ENCODE results near the gene TMEM255B. TPM values are rescaled to one million over a fixed set of nuclear protein-coding genes. Genes with fewer than 3 reads are reported as not detected.

TMEM255B gene
- total RNA-seq, 1 donor from 2014 or later, result 20.6 TPM

GRCh38 chr13:113834496-113835200 lies 75.6 kb downstream of the TMEM255B start:
- no peak for DNase-seq (ENCODE audit: low spot score)

DNA sequence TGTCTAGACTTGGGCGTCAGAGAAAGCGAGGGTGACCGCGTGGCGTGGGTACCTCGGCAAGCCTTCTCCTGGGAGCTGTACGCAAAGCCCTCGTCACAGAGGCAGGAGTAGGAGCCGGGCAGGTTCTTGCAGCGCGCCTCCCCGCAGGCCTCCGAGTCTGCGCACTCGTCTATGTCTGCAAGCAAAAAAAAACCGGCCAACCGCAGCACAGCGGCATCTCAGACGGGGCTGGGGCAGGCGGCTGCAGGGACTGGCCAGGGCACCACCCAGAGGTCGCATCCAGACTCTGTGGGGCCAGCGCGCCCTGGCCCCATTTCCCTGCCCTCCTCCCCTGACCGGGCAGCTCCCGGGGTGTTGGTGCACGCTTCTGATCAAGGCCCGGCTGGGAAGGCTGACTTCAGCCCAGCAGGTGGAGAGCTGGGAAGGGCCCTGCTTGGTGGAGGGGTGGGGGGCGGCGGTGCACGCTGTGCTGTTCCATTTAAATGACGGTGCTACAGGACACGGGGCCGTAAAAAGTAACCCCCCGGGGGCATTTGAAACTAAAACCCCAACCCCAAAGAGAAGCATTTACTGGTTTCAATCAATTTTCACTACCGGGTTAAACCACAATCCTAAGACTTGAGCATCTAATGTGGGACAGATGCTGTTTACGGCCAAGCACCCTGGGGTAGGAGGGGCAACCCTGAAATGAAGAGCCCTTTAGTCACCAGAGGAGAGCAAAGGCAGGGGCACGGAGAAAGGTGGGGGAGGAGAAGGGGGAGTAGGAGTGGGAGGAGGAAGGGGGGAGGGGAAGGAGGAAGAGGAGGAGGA lies 76.6 kb downstream of the TMEM255B start:
- DNase-seq (ENCODE audit: low spot score), result no peak

- peak; percentile 87 for DNase-seq (ENCODE audit: low spot score)
Measured at GRCh38 chr13:113836768-113837559, 77.9 kb downstream of the TMEM255B start.

GRCh38 chr13:113837560-113838355 lies 78.7 kb downstream of the TMEM255B start:
- DNase-seq (ENCODE audit: low spot score), result peak; percentile 95

- DNase-seq (ENCODE audit: low spot score), result no peak
Measured at GRCh38 chr13:113838711-113839201, 79.7 kb downstream of the TMEM255B start.

GRCh38 chr13:113839536-113840204 lies 80.6 kb downstream of the TMEM255B start:
- no peak for DNase-seq (ENCODE audit: low spot score)

DNA sequence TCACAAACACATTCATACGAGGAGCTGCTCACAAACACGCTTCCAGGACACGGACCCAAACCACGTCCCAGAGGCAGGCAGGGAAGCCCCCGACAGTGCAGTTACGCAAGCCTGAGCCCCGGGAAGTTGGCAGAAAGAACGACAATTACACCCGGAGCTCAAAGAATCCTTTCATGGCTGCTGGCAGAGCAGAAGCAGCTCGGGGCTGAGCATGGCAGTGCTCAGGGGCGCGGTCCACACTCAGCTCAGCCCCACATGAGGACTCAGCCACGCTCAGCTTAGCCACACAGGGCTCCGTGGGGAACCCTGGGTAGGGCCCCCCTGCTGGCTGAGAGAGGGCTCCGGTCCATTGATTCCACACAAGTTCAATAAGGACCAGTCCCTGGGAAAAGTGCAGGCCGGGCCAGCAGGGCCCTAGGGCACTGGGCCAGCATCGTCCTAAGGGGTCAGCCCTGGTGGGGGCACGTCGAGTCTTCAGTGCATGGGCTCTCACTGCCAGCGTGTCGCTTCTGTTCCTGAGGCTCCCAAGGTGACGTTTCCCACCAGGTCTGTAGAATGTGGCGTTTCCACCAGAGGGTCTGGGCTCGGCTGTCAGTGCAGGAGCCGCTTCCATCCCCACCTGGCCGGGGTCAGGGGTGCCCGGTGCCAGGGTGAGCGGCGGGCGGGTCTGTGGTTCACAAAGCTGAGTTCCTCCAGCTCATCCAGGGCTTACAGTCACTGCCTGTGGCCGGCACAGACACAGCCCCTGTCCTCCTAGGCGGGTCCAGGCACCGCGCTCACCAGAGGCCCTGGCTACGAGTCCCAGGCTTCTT lies 81.7 kb downstream of the TMEM255B start:
- DNase-seq (ENCODE audit: low spot score), result no peak

- DNase-seq (ENCODE audit: low spot score), result no peak
Measured at GRCh38 chr13:113841353-113841650, 82.3 kb downstream of the TMEM255B start.

GRCh38 chr13:113842336-113843062 lies 83.5 kb downstream of the TMEM255B start:
- DNase-seq (ENCODE audit: low spot score), result no peak

DNA sequence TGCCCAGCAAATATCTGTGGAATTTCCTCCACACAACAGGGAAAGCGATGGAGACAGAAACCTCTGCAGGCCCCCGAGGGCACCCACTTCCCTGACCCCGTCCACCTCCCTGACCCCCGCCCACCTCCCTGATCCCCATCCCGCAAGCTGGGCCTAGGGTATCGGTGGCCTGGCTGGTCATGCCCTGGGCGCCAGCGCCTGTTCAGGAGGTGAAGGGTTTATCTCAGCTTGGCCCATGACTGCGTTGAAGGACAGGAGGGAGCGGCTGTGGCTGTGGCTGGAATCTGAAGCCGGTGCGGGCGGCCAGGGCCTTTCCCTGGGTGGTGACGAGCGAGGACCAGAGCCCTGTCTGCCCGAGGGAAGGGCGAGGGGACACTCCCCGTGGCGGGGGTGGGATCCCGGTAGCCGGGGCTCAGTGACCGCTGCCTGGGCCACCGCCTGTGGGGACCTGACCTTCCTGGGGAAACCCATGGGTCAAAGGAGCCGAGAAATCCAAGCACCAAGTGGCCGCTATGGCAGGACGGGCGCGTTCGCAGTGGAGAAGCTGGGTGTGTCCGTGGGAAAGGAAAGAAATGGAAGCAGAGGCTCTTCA lies 84.1 kb downstream of the TMEM255B start:
- no peak for DNase-seq (ENCODE audit: low spot score)

- DNase-seq (ENCODE audit: low spot score), result no peak
Measured at GRCh38 chr13:113843864-113844556, 85.0 kb downstream of the TMEM255B start.

DNA sequence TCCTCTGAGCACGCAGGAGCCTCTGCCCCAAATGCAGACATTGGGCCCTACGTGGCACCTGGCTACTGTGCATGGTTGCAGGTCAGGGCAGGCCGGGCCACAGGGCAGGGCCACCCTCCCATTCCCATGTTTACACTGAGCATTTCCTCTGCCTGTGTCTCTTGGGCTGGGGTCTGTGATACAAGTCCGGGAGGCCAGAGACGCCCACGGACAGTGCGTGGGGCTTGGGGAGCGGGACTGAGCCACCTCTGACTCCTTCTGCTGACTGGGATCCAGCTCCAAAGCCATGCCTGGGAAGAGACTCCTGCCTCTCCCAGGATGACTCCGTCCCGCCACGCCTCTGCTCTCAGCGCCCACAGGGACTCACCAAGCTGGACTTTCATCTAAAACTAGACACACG lies 86.0 kb downstream of the TMEM255B start:
- DNase-seq (ENCODE audit: low spot score), result no peak

DNA sequence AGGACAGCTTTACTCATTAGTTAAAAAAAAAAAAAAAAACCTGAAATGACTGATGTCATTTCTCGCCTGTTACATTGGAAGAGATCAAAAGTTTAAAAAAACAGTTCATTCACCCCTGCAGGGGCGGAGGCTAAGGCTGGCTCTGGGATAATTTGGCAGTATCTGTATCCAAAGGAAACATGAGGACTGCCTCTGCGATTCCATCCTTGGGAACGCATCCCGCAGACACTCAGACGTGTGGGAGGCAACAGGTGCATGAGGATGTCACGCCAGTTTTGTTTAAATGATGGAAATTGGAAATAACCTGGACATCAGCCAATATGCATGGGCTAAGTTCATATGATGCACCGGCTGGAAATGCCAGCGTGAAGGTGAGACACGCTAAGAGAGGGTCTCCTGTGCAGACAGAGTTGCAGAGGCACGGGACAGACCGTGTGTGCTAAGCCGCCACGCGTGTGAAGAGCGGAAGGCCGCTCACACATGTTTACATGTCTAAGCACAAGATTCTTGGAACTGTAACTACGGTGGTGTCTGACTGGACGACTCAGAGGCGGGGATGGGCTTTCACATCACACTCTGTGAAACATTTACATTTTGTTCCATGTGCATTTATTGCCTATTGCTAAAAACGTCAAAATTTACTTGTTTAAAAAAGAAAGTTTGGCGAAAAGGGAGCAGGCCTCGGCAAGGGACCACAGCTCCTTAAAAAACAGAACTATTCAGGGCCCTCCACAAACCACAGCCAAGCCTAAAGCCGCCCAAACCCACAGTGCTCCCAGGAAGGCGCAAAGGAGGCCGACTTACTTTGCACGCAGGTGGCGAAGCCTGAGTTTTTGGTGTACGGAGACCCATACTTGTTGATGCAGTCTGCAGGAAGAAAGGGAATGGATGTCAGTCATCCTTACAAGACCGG lies 87.0 kb downstream of the TMEM255B start:
- no peak for DNase-seq (ENCODE audit: low spot score)

DNA sequence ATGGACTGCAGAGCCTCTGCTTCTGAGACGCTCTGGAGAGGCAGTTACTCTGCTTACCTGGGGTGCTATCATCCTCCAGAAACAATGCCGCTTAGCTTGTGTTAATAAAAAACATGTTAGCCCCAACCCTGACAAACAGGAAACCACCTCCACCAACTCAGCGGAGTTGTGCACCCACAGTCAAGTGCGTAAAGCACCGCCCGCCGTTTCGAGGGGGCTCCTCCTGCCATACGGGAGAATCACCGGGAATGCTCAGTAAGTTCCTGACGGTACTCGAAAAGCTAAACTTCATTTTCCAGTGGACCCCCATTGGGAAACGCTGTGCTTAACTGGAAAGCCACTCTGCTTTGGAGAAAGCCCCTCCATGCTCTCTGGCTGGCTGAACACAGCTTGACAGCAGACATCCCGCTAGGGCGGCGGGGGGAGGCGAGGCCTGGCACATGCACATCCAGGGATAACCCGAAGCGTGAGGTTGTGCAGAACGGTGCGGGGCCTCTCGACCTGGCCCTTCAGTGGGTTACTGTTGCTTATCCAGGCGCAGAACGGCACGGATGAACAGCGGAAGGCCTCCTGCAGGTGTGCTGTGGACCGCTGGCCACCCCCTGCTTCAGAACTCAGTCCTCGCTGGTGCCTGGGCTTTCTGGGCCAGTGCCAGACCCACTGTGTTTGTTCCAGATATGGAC lies 87.8 kb downstream of the TMEM255B start:
- DNase-seq (ENCODE audit: low spot score), result no peak

GRCh38 chr13:113848020-113848419 lies 89.0 kb downstream of the TMEM255B start:
- DNase-seq (ENCODE audit: low spot score), result peak; percentile 28

GRCh38 chr13:113848431-113849260 lies 89.6 kb downstream of the TMEM255B start:
- peak; percentile 34 for DNase-seq (ENCODE audit: low spot score)

Data from ureter (tissue), 1 donor.